ENCODE data around the gene CNBP. TPM values are rescaled to one million over a fixed set of nuclear protein-coding genes. Genes with fewer than 3 reads are reported as not detected.

CNBP gene
- total and polyA plus RNA-seq, 2 of the 13 experiments (the other 11 are each of a cell fraction or from before 2014, with no cell fraction given): 282 to 354 TPM

DNA sequence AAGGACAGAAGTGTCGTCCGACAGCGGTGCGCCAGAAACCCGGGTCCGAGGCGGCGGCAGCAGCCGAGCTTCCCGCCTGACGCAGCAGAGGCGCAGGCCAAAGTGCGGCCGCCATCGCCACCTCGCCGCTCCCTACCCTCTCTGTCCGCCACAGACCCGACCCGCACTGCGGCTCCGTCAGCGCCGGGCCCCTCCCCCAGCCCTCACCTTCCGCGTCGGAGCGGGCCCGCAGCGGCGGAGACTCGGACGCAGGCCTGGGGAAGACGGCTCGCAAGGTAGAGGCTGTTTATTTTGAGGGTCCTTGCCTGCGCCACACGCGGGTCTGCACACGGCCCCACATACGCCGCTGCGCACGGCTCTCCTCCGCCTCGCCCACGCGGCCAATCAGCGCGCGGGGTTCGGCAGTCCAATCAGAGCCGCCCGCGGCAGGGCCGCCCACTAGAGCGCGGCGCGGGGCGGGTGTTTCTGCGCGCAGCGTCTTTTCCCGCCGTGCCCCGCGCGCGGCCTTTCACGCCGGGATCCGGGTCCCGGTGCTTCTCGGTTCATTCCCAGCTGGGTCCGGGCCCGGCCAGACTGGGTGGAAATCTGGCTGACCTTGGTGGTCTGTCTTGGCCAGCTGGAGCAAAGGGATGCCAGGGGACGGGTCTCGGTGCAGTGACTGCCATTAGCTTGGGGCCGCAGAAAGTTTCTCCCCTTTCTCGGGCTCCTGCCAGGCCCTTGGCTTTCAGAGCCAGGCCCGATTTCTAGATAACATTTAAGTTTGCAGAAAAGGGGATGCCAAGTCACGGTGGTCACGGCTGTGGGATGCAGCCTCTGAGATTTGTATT is at the start of gene CNBP (continued):
- TF ChIP-seq, protein P1, sequence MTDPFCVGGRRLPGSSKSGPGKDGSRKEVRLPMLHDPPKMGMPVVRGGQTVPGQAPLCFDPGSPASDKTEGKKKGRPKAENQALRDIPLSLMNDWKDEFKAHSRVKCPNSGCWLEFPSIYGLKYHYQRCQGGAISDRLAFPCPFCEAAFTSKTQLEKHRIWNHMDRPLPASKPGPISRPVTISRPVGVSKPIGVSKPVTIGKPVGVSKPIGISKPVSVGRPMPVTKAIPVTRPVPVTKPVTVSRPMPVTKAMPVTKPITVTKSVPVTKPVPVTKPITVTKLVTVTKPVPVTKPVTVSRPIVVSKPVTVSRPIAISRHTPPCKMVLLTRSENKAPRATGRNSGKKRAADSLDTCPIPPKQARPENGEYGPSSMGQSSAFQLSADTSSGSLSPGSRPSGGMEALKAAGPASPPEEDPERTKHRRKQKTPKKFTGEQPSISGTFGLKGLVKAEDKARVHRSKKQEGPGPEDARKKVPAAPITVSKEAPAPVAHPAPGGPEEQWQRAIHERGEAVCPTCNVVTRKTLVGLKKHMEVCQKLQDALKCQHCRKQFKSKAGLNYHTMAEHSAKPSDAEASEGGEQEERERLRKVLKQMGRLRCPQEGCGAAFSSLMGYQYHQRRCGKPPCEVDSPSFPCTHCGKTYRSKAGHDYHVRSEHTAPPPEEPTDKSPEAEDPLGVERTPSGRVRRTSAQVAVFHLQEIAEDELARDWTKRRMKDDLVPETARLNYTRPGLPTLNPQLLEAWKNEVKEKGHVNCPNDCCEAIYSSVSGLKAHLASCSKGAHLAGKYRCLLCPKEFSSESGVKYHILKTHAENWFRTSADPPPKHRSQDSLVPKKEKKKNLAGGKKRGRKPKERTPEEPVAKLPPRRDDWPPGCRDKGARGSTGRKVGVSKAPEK (CRISPR knock-in tag; IDR thresholded peaks at IDR 0.05; ENCODE audit: borderline replicate concordance): no peak; the same call in 1 of the 2 replicates
- TF ChIP-seq MBD4 (IDR thresholded peaks at IDR 0.05; ENCODE audit: borderline replicate concordance, low read length) (no peak), ZNF619 (CRISPR knock-in tag; IDR thresholded peaks at IDR 0.05) (peak; percentile 36; the same call in 1 of the 2 replicates), MEF2D (CRISPR knock-in tag; IDR thresholded peaks at IDR 0.05) (0 out of 2 replicates have a peak, but pooled peaks have one; percentile 55), ZNF746 (CRISPR knock-in tag; IDR thresholded peaks at IDR 0.05) (peak; percentile 51; the same call in 1 of the 2 replicates), ZNF790 (CRISPR knock-in tag; IDR thresholded peaks at IDR 0.05; ENCODE audit: borderline replicate concordance) (0 out of 2 replicates have a peak, but pooled peaks have one; percentile 80), TSC22D2 (CRISPR knock-in tag; IDR thresholded peaks at IDR 0.05; ENCODE audit: borderline replicate concordance) (peak; percentile 61; the same call in 1 of the 2 replicates), DMAP1 (CRISPR knock-in tag; IDR thresholded peaks at IDR 0.05) (peak; percentile 97), HES4 (CRISPR knock-in tag; IDR thresholded peaks at IDR 0.05; ENCODE audit: borderline replicate concordance) (peak; percentile 6; the same call in 1 of the 2 replicates), ELF4 (CRISPR knock-in tag; IDR thresholded peaks at IDR 0.05; ENCODE audit: borderline replicate concordance) (no peak)
- TF ChIP-seq, protein P2, sequence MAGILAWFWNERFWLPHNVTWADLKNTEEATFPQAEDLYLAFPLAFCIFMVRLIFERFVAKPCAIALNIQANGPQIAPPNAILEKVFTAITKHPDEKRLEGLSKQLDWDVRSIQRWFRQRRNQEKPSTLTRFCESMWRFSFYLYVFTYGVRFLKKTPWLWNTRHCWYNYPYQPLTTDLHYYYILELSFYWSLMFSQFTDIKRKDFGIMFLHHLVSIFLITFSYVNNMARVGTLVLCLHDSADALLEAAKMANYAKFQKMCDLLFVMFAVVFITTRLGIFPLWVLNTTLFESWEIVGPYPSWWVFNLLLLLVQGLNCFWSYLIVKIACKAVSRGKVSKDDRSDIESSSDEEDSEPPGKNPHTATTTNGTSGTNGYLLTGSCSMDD (CRISPR knock-in tag; IDR thresholded peaks at IDR 0.05): 0 out of 2 replicates have a peak, but pooled peaks have one; percentile 11
- TF ChIP-seq, protein P3, sequence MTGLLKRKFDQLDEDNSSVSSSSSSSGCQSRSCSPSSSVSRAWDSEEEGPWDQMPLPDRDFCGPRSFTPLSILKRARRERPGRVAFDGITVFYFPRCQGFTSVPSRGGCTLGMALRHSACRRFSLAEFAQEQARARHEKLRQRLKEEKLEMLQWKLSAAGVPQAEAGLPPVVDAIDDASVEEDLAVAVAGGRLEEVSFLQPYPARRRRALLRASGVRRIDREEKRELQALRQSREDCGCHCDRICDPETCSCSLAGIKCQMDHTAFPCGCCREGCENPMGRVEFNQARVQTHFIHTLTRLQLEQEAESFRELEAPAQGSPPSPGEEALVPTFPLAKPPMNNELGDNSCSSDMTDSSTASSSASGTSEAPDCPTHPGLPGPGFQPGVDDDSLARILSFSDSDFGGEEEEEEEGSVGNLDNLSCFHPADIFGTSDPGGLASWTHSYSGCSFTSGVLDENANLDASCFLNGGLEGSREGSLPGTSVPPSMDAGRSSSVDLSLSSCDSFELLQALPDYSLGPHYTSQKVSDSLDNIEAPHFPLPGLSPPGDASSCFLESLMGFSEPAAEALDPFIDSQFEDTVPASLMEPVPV (CRISPR knock-in tag; IDR thresholded peaks at IDR 0.05): peak; percentile 3; the same call in 1 of the 2 replicates
- TF ChIP-seq, protein P4, sequence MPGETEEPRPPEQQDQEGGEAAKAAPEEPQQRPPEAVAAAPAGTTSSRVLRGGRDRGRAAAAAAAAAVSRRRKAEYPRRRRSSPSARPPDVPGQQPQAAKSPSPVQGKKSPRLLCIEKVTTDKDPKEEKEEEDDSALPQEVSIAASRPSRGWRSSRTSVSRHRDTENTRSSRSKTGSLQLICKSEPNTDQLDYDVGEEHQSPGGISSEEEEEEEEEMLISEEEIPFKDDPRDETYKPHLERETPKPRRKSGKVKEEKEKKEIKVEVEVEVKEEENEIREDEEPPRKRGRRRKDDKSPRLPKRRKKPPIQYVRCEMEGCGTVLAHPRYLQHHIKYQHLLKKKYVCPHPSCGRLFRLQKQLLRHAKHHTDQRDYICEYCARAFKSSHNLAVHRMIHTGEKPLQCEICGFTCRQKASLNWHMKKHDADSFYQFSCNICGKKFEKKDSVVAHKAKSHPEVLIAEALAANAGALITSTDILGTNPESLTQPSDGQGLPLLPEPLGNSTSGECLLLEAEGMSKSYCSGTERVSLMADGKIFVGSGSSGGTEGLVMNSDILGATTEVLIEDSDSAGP (CRISPR knock-in tag; IDR thresholded peaks at IDR 0.05; ENCODE audit: borderline replicate concordance): peak; percentile 96
- TF ChIP-seq, protein P5, sequence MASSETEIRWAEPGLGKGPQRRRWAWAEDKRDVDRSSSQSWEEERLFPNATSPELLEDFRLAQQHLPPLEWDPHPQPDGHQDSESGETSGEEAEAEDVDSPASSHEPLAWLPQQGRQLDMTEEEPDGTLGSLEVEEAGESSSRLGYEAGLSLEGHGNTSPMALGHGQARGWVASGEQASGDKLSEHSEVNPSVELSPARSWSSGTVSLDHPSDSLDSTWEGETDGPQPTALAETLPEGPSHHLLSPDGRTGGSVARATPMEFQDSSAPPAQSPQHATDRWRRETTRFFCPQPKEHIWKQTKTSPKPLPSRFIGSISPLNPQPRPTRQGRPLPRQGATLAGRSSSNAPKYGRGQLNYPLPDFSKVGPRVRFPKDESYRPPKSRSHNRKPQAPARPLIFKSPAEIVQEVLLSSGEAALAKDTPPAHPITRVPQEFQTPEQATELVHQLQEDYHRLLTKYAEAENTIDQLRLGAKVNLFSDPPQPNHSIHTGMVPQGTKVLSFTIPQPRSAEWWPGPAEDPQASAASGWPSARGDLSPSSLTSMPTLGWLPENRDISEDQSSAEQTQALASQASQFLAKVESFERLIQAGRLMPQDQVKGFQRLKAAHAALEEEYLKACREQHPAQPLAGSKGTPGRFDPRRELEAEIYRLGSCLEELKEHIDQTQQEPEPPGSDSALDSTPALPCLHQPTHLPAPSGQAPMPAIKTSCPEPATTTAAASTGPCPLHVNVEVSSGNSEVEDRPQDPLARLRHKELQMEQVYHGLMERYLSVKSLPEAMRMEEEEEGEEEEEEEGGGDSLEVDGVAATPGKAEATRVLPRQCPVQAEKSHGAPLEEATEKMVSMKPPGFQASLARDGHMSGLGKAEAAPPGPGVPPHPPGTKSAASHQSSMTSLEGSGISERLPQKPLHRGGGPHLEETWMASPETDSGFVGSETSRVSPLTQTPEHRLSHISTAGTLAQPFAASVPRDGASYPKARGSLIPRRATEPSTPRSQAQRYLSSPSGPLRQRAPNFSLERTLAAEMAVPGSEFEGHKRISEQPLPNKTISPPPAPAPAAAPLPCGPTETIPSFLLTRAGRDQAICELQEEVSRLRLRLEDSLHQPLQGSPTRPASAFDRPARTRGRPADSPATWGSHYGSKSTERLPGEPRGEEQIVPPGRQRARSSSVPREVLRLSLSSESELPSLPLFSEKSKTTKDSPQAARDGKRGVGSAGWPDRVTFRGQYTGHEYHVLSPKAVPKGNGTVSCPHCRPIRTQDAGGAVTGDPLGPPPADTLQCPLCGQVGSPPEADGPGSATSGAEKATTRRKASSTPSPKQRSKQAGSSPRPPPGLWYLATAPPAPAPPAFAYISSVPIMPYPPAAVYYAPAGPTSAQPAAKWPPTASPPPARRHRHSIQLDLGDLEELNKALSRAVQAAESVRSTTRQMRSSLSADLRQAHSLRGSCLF (CRISPR knock-in tag; IDR thresholded peaks at IDR 0.05; ENCODE audit: borderline replicate concordance): peak; percentile 89

Data from HepG2 (cell line).